Measurements from ENCODE around the gene CCND2.

CCND2 gene

GRCh38 chr12:4273273-4273651 lies 300 bp upstream of the CCND2 start:
- H3K4me3 ChIP-seq (ENCODE audit: low read length in 2 of 2) = peak overlapping the region in 1 of 2 donors; percentile 82

GRCh38 chr12:4274396-4275015 lies 944 bp downstream of the CCND2 start:
- peak overlapping the region; percentile 90 for H3K27ac ChIP-seq (replicated peaks; ENCODE audit: low read length)
- peak overlapping the region; percentile 96 for H2AK5ac ChIP-seq (ENCODE audit: low read depth, low read length)
- peak overlapping the region; percentile 92 for H2BK120ac ChIP-seq (ENCODE audit: low read depth, low read length)
- H3K4me1 ChIP-seq (ENCODE audit: control insufficient read depth in 2 of 2, insufficient read depth in 1 of 2, low read depth in 1 of 2, low read length in 2 of 2) = peaks cover 34 to 48% of the 10 kb centered on the region in 2 donors
- no peaks in the 10 kb centered on the region for H3K9me3 ChIP-seq (replicated peaks in 1 of 2; ENCODE audit: control insufficient read depth in 2 of 2, insufficient read depth in 1 of 2, low read depth in 1 of 2, low read length in 2 of 2)
- H3K79me1 ChIP-seq (ENCODE audit: low read depth, low read length) = peaks cover 12% of the 10 kb centered on the region
- peak overlapping the region; percentile 92 for H3K14ac ChIP-seq (ENCODE audit: low read length)
- no CpG with 5 or more reads among the region's 42 CpGs for WGBS, 2 donors (ENCODE audit: extremely low coverage in 2 of 2, insufficient read length in 2 of 2, insufficient replicate concordance in 1 of 2)
- H2BK12ac ChIP-seq (ENCODE audit: low read length) = peak overlapping the region; percentile 64
- no peak overlapping the region for H4K8ac ChIP-seq (ENCODE audit: low read depth, low read length)
- H2BK5ac ChIP-seq (ENCODE audit: low read length) = peak overlapping the region; percentile 83
- no peak for DNase-seq (ENCODE audit: low spot score)
- no peak overlapping the region for H4K91ac ChIP-seq (ENCODE audit: low read depth, low read length, poor library complexity)
- peak overlapping the region; percentile 63 for H3K4me2 ChIP-seq (ENCODE audit: insufficient read depth, low read length, poor library complexity, severe bottlenecking)
- H3K9ac ChIP-seq (ENCODE audit: low read depth, low read length, poor library complexity) = peak overlapping the region; percentile 98
- peak overlapping the region; percentile 32 for H3K4ac ChIP-seq (ENCODE audit: low read length)
- H3K36me3 ChIP-seq (replicated peaks in 1 of 2; ENCODE audit: control insufficient read depth in 2 of 2, insufficient read depth in 2 of 2, low read length in 2 of 2) = peaks cover 22 to 41% of the 10 kb centered on the region in 2 donors
- peak overlapping the region; percentile 50 for H3K23ac ChIP-seq (ENCODE audit: low read depth, low read length, poor library complexity)
- peak overlapping the region; percentile 98 for H3K18ac ChIP-seq (ENCODE audit: low read length)
- H3K27me3 ChIP-seq (ENCODE audit: control insufficient read depth in 3 of 3, insufficient read depth in 3 of 3, low read depth in 1 of 3, low read length in 3 of 3) = peaks cover 0 to 13% (median 12%) of the 10 kb centered on the region in 3 experiments
- H2BK15ac ChIP-seq (ENCODE audit: low read length) = peak overlapping the region; percentile 40
- H3K4me3 ChIP-seq (ENCODE audit: low read length in 2 of 2) = peak overlapping the region; percentile 82 to 98
- H2AFZ ChIP-seq (ENCODE audit: low read length) = peak overlapping the region; percentile 10

More at GRCh38 chr12:4273273-4273651, 300 bp upstream of the CCND2 start:
- Histone ChIP-seq H2BK12ac (ENCODE audit: low read length) (no peak overlapping the region), H4K8ac (ENCODE audit: low read depth, low read length) (no peak overlapping the region), H3K4me2 (ENCODE audit: insufficient read depth, low read length, poor library complexity, severe bottlenecking) (peak overlapping the region; percentile 64), H2BK15ac (ENCODE audit: low read length) (no peak overlapping the region), H4K91ac (ENCODE audit: low read depth, low read length, poor library complexity) (no peak overlapping the region), H3K23ac (ENCODE audit: low read depth, low read length, poor library complexity) (no peak overlapping the region), H3K14ac (ENCODE audit: low read length) (no peak overlapping the region), H3K27ac (replicated peaks; ENCODE audit: low read length) (peak overlapping the region; percentile 34), H3K9me3 (replicated peaks in 1 of 2; ENCODE audit: control insufficient read depth in 2 of 2, insufficient read depth in 1 of 2, low read depth in 1 of 2, low read length in 2 of 2) (no peaks in the 10 kb centered on the region), H3K36me3 (replicated peaks in 1 of 2; ENCODE audit: control insufficient read depth in 2 of 2, insufficient read depth in 2 of 2, low read length in 2 of 2) (peaks cover 14 to 28% of the 10 kb centered on the region in 2 donors), H3K9ac (ENCODE audit: low read depth, low read length, poor library complexity) (no peak overlapping the region), H3K79me1 (ENCODE audit: low read depth, low read length) (peaks cover 7% of the 10 kb centered on the region), H3K4ac (ENCODE audit: low read length) (no peak overlapping the region), H3K18ac (ENCODE audit: low read length) (no peak overlapping the region), H3K27me3 (ENCODE audit: control insufficient read depth in 3 of 3, insufficient read depth in 3 of 3, low read depth in 1 of 3, low read length in 3 of 3) (peaks cover 0 to 19% (median 18%) of the 10 kb centered on the region in 3 experiments), H2BK5ac (ENCODE audit: low read length) (no peak overlapping the region), H2AK5ac (ENCODE audit: low read depth, low read length) (no peak overlapping the region), H3K4me1 (ENCODE audit: control insufficient read depth in 2 of 2, insufficient read depth in 1 of 2, low read depth in 1 of 2, low read length in 2 of 2) (peaks cover 26 to 37% of the 10 kb centered on the region in 2 donors), H2BK120ac (ENCODE audit: low read depth, low read length) (no peak overlapping the region), H2AFZ (ENCODE audit: low read length) (peak overlapping the region; percentile 92)
- whole genome bisulfite sequencing, 2 donors (ENCODE audit: extremely low coverage in 2 of 2, insufficient read length in 2 of 2, insufficient replicate concordance in 1 of 2) = no CpG with 5 or more reads among the region's 10 CpGs
- no peak for DNase-seq (ENCODE audit: low spot score)

GRCh38 chr12:4275016-4275869 lies 1.7 kb downstream of the CCND2 start:
- no peak for DNase-seq (ENCODE audit: low spot score)
- H3K4me3 ChIP-seq (ENCODE audit: low read length in 2 of 2) = peak overlapping the region; percentile 82 to 98
- H3K4me2 ChIP-seq (ENCODE audit: insufficient read depth, low read length, poor library complexity, severe bottlenecking) = peak overlapping the region; percentile 41
- peak overlapping the region; percentile 92 for H2BK120ac ChIP-seq (ENCODE audit: low read depth, low read length)
- H2BK12ac ChIP-seq (ENCODE audit: low read length) = no peak overlapping the region
- no peak overlapping the region for H3K23ac ChIP-seq (ENCODE audit: low read depth, low read length, poor library complexity)
- no peak overlapping the region for H3K14ac ChIP-seq (ENCODE audit: low read length)
- H3K9ac ChIP-seq (ENCODE audit: low read depth, low read length, poor library complexity) = peak overlapping the region; percentile 98
- no peak overlapping the region for H2AFZ ChIP-seq (ENCODE audit: low read length)
- peak overlapping the region; percentile 96 for H2AK5ac ChIP-seq (ENCODE audit: low read depth, low read length)
- H3K18ac ChIP-seq (ENCODE audit: low read length) = peak overlapping the region; percentile 95
- H2BK5ac ChIP-seq (ENCODE audit: low read length) = no peak overlapping the region
- no peak overlapping the region for H4K91ac ChIP-seq (ENCODE audit: low read depth, low read length, poor library complexity)
- no peak overlapping the region for H3K27ac ChIP-seq (replicated peaks; ENCODE audit: low read length)
- peaks cover 29 to 48% of the 10 kb centered on the region in 2 donors for H3K36me3 ChIP-seq (replicated peaks in 1 of 2; ENCODE audit: control insufficient read depth in 2 of 2, insufficient read depth in 2 of 2, low read length in 2 of 2)
- H4K8ac ChIP-seq (ENCODE audit: low read depth, low read length) = no peak overlapping the region
- H3K4me1 ChIP-seq (ENCODE audit: control insufficient read depth in 2 of 2, insufficient read depth in 1 of 2, low read depth in 1 of 2, low read length in 2 of 2) = peaks cover 38 to 55% of the 10 kb centered on the region in 2 donors
- no CpG with 5 or more reads among the region's 43 CpGs for WGBS, 2 donors (ENCODE audit: extremely low coverage in 2 of 2, insufficient read length in 2 of 2, insufficient replicate concordance in 1 of 2)
- peaks cover 0 to 5% (median 5%) of the 10 kb centered on the region in 3 experiments for H3K27me3 ChIP-seq (ENCODE audit: control insufficient read depth in 3 of 3, insufficient read depth in 3 of 3, low read depth in 1 of 3, low read length in 3 of 3)
- H3K9me3 ChIP-seq (replicated peaks in 1 of 2; ENCODE audit: control insufficient read depth in 2 of 2, insufficient read depth in 1 of 2, low read depth in 1 of 2, low read length in 2 of 2) = no peaks in the 10 kb centered on the region
- peaks cover 13% of the 10 kb centered on the region for H3K79me1 ChIP-seq (ENCODE audit: low read depth, low read length)
- no peak overlapping the region for H3K4ac ChIP-seq (ENCODE audit: low read length)
- peak overlapping the region; percentile 11 for H2BK15ac ChIP-seq (ENCODE audit: low read length)

GRCh38 chr12:4275870-4276301 lies 2.3 kb downstream of the CCND2 start:
- no peak overlapping the region for H4K91ac ChIP-seq (ENCODE audit: low read depth, low read length, poor library complexity)
- no peak overlapping the region for H3K4ac ChIP-seq (ENCODE audit: low read length)
- no peak overlapping the region for H3K18ac ChIP-seq (ENCODE audit: low read length)
- no peaks in the 10 kb centered on the region for H3K9me3 ChIP-seq (replicated peaks in 1 of 2; ENCODE audit: control insufficient read depth in 2 of 2, insufficient read depth in 1 of 2, low read depth in 1 of 2, low read length in 2 of 2)
- no peak overlapping the region for H2BK15ac ChIP-seq (ENCODE audit: low read length)
- H3K4me3 ChIP-seq (ENCODE audit: low read length in 2 of 2) = peak overlapping the region; percentile 82 to 98
- peak overlapping the region; percentile 37 for H3K27ac ChIP-seq (replicated peaks; ENCODE audit: low read length)
- H2BK12ac ChIP-seq (ENCODE audit: low read length) = no peak overlapping the region
- H3K4me2 ChIP-seq (ENCODE audit: insufficient read depth, low read length, poor library complexity, severe bottlenecking) = peak overlapping the region; percentile 59
- no CpG with 5 or more reads among the region's 14 CpGs for WGBS, 2 donors (ENCODE audit: extremely low coverage in 2 of 2, insufficient read length in 2 of 2, insufficient replicate concordance in 1 of 2)
- peaks cover 32 to 54% of the 10 kb centered on the region in 2 donors for H3K36me3 ChIP-seq (replicated peaks in 1 of 2; ENCODE audit: control insufficient read depth in 2 of 2, insufficient read depth in 2 of 2, low read length in 2 of 2)
- H3K23ac ChIP-seq (ENCODE audit: low read depth, low read length, poor library complexity) = no peak overlapping the region
- H2BK5ac ChIP-seq (ENCODE audit: low read length) = no peak overlapping the region
- no peak overlapping the region for H2AK5ac ChIP-seq (ENCODE audit: low read depth, low read length)
- peak overlapping the region; percentile 53 for H3K9ac ChIP-seq (ENCODE audit: low read depth, low read length, poor library complexity)
- no peak overlapping the region for H2BK120ac ChIP-seq (ENCODE audit: low read depth, low read length)
- H3K14ac ChIP-seq (ENCODE audit: low read length) = no peak overlapping the region
- H3K79me1 ChIP-seq (ENCODE audit: low read depth, low read length) = peaks cover 13% of the 10 kb centered on the region
- no peak overlapping the region for H2AFZ ChIP-seq (ENCODE audit: low read length)
- H3K27me3 ChIP-seq (ENCODE audit: control insufficient read depth in 3 of 3, insufficient read depth in 3 of 3, low read depth in 1 of 3, low read length in 3 of 3) = peaks cover 0 to under 1% (median 0%) of the 10 kb centered on the region in 3 experiments
- no peak overlapping the region for H4K8ac ChIP-seq (ENCODE audit: low read depth, low read length)
- H3K4me1 ChIP-seq (ENCODE audit: control insufficient read depth in 2 of 2, insufficient read depth in 1 of 2, low read depth in 1 of 2, low read length in 2 of 2) = peaks cover 39 to 56% of the 10 kb centered on the region in 2 donors
- DNase-seq (ENCODE audit: low spot score) = no peak
